ENCODE measurements around the gene SEC22C.

SEC22C gene, protein sequence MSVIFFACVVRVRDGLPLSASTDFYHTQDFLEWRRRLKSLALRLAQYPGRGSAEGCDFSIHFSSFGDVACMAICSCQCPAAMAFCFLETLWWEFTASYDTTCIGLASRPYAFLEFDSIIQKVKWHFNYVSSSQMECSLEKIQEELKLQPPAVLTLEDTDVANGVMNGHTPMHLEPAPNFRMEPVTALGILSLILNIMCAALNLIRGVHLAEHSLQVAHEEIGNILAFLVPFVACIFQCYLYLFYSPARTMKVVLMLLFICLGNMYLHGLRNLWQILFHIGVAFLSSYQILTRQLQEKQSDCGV

GRCh38 chr3:42581709-42582473 lies at the start of gene SEC22C:
SEC22C (minus strand) TSS chr3:42581967; CDS start chr3:42569046, 12,921 bp downstream.
- H3K27me3 ChIP-seq (ENCODE audit: control insufficient read depth, insufficient read depth, low read length): no peaks in the 10 kb centered on the region
- DNase-seq (ENCODE audit: low read depth, low spot score): no peak
- H3K27ac ChIP-seq (ENCODE audit: low read length): no peak within 1 kb of the TSS
- no peaks in the 10 kb centered on the region for H3K9me3 ChIP-seq (ENCODE audit: control insufficient read depth, insufficient read depth, low read length)
- H3K36me3 ChIP-seq (ENCODE audit: control insufficient read depth, insufficient read depth, low read length): no peaks in the 10 kb centered on the region; the same call in 1 of the 2 replicates
- no CpG with 5 or more reads among the region's 77 CpGs for WGBS (ENCODE audit: insufficient coverage, insufficient read length)
- H3K4me1 ChIP-seq (ENCODE audit: control insufficient read depth, insufficient read depth, low read length): 0 out of 2 replicates have a peak, but pooled peaks cover 1% of the 10 kb centered on the region
- H3K4me3 ChIP-seq (ENCODE audit: low read length): peak within 1 kb of the TSS; percentile 69

DNA sequence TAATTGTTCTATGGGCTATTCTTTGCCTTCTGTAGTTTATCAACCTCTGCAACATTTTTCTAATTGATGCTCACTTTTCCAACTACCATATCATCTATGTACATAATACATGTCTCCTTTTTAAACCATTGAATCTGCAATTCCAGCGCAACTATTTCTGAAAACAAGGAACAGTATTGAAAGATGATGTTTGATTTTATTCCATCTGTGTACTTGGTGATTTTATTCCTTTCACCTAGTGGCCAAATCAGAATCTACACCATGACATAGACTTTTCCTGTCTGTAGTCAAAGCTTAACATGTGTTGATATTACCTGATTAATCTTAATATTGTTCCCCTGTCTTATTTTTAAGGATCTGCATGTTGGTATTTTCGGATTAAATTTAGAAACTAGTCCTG lies 31.7 kb upstream of the SEC22C start:
- no CpG with 5 or more reads among the region's 2 CpGs for WGBS (ENCODE audit: insufficient coverage, insufficient read length)
- Histone ChIP-seq H3K4me1 (ENCODE audit: control insufficient read depth, insufficient read depth, low read length) (no peaks in the 10 kb centered on the region), H3K27me3 (ENCODE audit: control insufficient read depth, insufficient read depth, low read length) (no peaks in the 10 kb centered on the region), H3K4me3 (ENCODE audit: low read length) (no peak overlapping the region), H3K9me3 (ENCODE audit: control insufficient read depth, insufficient read depth, low read length) (no peaks in the 10 kb centered on the region), H3K27ac (ENCODE audit: low read length) (no peak overlapping the region), H3K36me3 (ENCODE audit: control insufficient read depth, insufficient read depth, low read length) (no peaks in the 10 kb centered on the region)
- no peak for DNase-seq (ENCODE audit: low read depth, low spot score)

DNA sequence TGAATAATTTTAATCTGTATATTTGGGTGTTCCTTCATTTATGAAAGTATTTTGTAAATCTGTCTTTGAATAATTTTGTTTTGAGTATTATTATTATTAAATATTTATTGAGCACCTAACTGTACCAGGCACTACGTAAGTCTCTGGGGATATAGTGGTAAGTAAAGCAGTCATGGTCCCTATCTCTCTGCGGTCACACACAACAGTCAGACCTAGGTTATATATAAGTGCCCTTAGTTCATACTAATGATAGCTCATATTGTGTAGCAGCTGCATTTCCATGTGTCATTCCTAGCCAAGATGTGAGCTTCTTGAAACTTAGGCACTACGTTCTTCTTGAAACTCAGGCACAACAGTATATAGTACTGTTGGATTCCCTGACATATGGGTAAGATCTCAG lies 31.2 kb upstream of the SEC22C start:
- DNase-seq (ENCODE audit: low read depth, low spot score): no peak
- no peak overlapping the region for H3K4me3 ChIP-seq (ENCODE audit: low read length)
- H3K27ac ChIP-seq (ENCODE audit: low read length): no peak overlapping the region

GRCh38 chr3:42612217-42612616 lies 30.4 kb upstream of the SEC22C start:
- WGBS (ENCODE audit: insufficient coverage, insufficient read length): no CpG with 5 or more reads among the region's 1 CpG

More for the DNA sequence above, 31.2 kb upstream of the SEC22C start:
- Histone ChIP-seq H3K4me1 (ENCODE audit: control insufficient read depth, insufficient read depth, low read length) (no peaks in the 10 kb centered on the region), H3K36me3 (ENCODE audit: control insufficient read depth, insufficient read depth, low read length) (no peaks in the 10 kb centered on the region), H3K27me3 (ENCODE audit: control insufficient read depth, insufficient read depth, low read length) (no peaks in the 10 kb centered on the region), H3K9me3 (ENCODE audit: control insufficient read depth, insufficient read depth, low read length) (no peaks in the 10 kb centered on the region)
- no CpG with 5 or more reads among the region's 3 CpGs for WGBS (ENCODE audit: insufficient coverage, insufficient read length)

GRCh38 chr3:42610976-42611375 lies 29.2 kb upstream of the SEC22C start:
- no peak for DNase-seq (ENCODE audit: low read depth, low spot score)
- Histone ChIP-seq H3K4me1 (ENCODE audit: control insufficient read depth, insufficient read depth, low read length) (no peaks in the 10 kb centered on the region), H3K27ac (ENCODE audit: low read length) (no peak overlapping the region), H3K27me3 (ENCODE audit: control insufficient read depth, insufficient read depth, low read length) (no peaks in the 10 kb centered on the region), H3K4me3 (ENCODE audit: low read length) (no peak overlapping the region), H3K36me3 (ENCODE audit: control insufficient read depth, insufficient read depth, low read length) (no peaks in the 10 kb centered on the region), H3K9me3 (ENCODE audit: control insufficient read depth, insufficient read depth, low read length) (no peaks in the 10 kb centered on the region)
- no CpG with 5 or more reads among the region's 1 CpG for WGBS (ENCODE audit: insufficient coverage, insufficient read length)

More at GRCh38 chr3:42612217-42612616, 30.4 kb upstream of the SEC22C start:
- no peak overlapping the region for H3K4me3 ChIP-seq (ENCODE audit: low read length)
- DNase-seq (ENCODE audit: low read depth, low spot score): no peak
- no peaks in the 10 kb centered on the region for H3K4me1 ChIP-seq (ENCODE audit: control insufficient read depth, insufficient read depth, low read length)
- H3K9me3 ChIP-seq (ENCODE audit: control insufficient read depth, insufficient read depth, low read length): no peaks in the 10 kb centered on the region
- no peaks in the 10 kb centered on the region for H3K27me3 ChIP-seq (ENCODE audit: control insufficient read depth, insufficient read depth, low read length)
- H3K36me3 ChIP-seq (ENCODE audit: control insufficient read depth, insufficient read depth, low read length): no peaks in the 10 kb centered on the region
- no peak overlapping the region for H3K27ac ChIP-seq (ENCODE audit: low read length)

- no peaks in the 10 kb centered on the region for H3K9me3 ChIP-seq (ENCODE audit: control insufficient read depth, insufficient read depth, low read length)
- no peak overlapping the region for H3K27ac ChIP-seq (ENCODE audit: low read length)
- no peaks in the 10 kb centered on the region for H3K4me1 ChIP-seq (ENCODE audit: control insufficient read depth, insufficient read depth, low read length)
- no peak overlapping the region for H3K4me3 ChIP-seq (ENCODE audit: low read length)
- no CpG with 5 or more reads among the region's 5 CpGs for WGBS (ENCODE audit: insufficient coverage, insufficient read length)
- no peaks in the 10 kb centered on the region for H3K36me3 ChIP-seq (ENCODE audit: control insufficient read depth, insufficient read depth, low read length)
- no peak for DNase-seq (ENCODE audit: low read depth, low spot score)
- H3K27me3 ChIP-seq (ENCODE audit: control insufficient read depth, insufficient read depth, low read length): no peaks in the 10 kb centered on the region
Observed at GRCh38 chr3:42608581-42608980, 26.8 kb upstream of the SEC22C start.

DNA sequence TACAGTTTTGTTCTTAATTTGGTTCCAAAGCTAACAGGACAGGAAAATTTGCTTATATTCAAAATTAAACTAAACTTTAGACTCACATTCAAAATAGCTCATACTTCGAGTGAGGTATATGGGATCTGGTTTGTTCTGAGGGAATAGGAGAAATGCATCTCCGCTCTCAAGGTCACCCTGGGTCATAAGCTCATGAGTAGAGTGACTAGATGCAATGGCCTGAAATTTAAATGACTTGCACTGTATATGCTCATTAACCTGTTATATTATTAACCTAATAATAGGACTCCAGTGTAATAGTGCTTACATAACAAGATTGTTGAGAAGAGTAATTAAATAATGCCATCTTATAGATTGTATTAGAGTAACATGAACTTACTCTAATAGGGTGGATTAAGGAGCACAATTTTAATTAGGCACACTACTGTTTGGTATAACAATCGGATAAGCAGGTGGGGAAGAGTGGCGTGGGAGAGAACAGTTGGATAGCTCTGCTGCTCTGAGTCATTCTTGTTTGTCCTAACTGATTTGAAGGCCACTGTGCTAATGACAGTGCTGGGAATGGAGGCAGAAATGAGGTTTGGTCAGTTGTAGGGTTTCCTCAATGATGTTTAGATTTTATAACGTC lies 23.9 kb upstream of the SEC22C start:
- WGBS (ENCODE audit: insufficient coverage, insufficient read length): no CpG with 5 or more reads among the region's 5 CpGs
- Histone ChIP-seq H3K36me3 (ENCODE audit: control insufficient read depth, insufficient read depth, low read length) (no peaks in the 10 kb centered on the region), H3K27ac (ENCODE audit: low read length) (no peak overlapping the region), H3K4me3 (ENCODE audit: low read length) (no peak overlapping the region), H3K4me1 (ENCODE audit: control insufficient read depth, insufficient read depth, low read length) (no peaks in the 10 kb centered on the region), H3K9me3 (ENCODE audit: control insufficient read depth, insufficient read depth, low read length) (no peaks in the 10 kb centered on the region), H3K27me3 (ENCODE audit: control insufficient read depth, insufficient read depth, low read length) (no peaks in the 10 kb centered on the region)
- no peak for DNase-seq (ENCODE audit: low read depth, low spot score)

DNA sequence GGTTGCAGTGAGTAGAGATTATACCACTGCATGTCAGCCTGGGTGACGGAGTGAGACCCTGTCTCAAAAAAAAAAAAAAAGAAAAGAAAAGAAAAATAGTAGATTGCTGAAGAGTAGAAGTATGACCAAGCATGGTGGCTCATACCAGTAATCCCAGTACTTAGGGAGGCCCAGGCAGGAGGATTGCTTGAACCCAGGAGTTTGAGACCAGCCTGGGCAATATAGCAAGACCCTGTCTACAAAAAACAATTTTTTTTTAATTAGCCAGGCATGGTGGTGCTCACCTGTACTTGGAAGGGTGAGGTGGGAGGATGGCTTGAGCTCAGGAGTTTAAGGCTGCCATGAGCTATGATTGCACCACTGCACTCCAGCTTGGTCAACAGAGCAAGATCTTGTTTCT lies 21.2 kb upstream of the SEC22C start:
- no peaks in the 10 kb centered on the region for H3K36me3 ChIP-seq (ENCODE audit: control insufficient read depth, insufficient read depth, low read length)
- no peaks in the 10 kb centered on the region for H3K9me3 ChIP-seq (ENCODE audit: control insufficient read depth, insufficient read depth, low read length)
- WGBS (ENCODE audit: insufficient coverage, insufficient read length): no CpG with 5 or more reads among the region's 1 CpG
- H3K4me1 ChIP-seq (ENCODE audit: control insufficient read depth, insufficient read depth, low read length): no peaks in the 10 kb centered on the region
- H3K27me3 ChIP-seq (ENCODE audit: control insufficient read depth, insufficient read depth, low read length): no peaks in the 10 kb centered on the region
- DNase-seq (ENCODE audit: low read depth, low spot score): no peak
- no peak overlapping the region for H3K4me3 ChIP-seq (ENCODE audit: low read length)
- no peak overlapping the region for H3K27ac ChIP-seq (ENCODE audit: low read length)

DNA sequence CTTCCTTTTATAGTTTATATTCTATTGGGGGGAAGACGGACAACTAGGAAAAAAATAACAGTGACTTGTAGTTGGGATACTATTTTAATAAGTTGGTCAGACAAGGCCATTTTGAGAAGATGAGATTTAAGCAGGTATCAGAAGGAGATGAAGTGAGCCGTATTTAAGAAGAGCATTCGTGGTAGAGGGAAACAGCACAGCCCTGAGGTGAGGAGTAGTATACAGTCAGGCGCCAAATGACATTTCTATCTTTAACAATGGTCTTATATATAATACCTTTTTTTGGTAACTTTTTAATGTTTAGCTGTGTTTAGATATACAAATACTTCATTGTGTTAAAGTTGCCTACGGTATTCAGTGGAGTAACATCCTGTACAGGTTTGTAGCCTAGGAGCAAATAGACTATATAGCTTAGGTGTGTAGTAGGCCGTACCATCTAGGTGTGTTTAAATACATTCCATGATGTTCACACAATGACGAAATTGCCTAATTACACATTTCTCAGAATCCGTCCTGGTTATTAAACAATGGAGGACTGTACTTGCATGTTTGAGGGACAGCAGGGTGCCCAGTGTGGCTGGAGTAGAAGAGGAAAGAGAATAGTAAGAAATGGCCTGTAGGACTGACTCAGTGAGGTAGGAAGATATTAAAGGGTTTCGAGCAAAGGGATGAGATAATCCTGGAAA lies 20.3 kb upstream of the SEC22C start:
- DNase-seq (ENCODE audit: low read depth, low spot score): no peak
- Histone ChIP-seq H3K9me3 (ENCODE audit: control insufficient read depth, insufficient read depth, low read length) (no peaks in the 10 kb centered on the region), H3K4me1 (ENCODE audit: control insufficient read depth, insufficient read depth, low read length) (no peaks in the 10 kb centered on the region), H3K4me3 (ENCODE audit: low read length) (peak overlapping the region; percentile 84; the same call in 1 of the 2 replicates), H3K27ac (ENCODE audit: low read length) (no peak overlapping the region), H3K27me3 (ENCODE audit: control insufficient read depth, insufficient read depth, low read length) (no peaks in the 10 kb centered on the region), H3K36me3 (ENCODE audit: control insufficient read depth, insufficient read depth, low read length) (no peaks in the 10 kb centered on the region; the same call in 1 of the 2 replicates)
- no CpG with 5 or more reads among the region's 9 CpGs for WGBS (ENCODE audit: insufficient coverage, insufficient read length)
